ENCODE measurements around the gene ANKRD33B.

DNA sequence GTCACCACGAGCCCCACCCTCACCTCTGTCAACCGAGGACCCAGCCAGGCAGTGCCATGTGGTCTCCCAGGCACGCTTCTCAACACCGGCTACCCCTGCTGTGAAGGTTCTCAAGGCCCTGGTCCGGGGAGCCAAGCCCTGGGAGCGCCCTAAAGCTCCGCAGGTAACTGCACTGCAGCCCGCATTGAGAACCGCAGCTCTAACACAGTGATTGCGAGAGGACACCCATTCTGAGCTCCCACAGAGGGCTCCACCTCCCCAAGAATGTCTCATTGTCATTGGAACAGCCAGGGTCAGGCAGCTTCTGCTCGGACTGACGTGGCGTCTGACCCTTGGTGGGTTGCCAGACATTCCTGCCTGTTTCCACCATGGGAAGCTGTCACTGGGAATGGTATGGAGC, 88.3 kb downstream of the ANKRD33B start:
- TF ChIP-seq, protein P1, sequence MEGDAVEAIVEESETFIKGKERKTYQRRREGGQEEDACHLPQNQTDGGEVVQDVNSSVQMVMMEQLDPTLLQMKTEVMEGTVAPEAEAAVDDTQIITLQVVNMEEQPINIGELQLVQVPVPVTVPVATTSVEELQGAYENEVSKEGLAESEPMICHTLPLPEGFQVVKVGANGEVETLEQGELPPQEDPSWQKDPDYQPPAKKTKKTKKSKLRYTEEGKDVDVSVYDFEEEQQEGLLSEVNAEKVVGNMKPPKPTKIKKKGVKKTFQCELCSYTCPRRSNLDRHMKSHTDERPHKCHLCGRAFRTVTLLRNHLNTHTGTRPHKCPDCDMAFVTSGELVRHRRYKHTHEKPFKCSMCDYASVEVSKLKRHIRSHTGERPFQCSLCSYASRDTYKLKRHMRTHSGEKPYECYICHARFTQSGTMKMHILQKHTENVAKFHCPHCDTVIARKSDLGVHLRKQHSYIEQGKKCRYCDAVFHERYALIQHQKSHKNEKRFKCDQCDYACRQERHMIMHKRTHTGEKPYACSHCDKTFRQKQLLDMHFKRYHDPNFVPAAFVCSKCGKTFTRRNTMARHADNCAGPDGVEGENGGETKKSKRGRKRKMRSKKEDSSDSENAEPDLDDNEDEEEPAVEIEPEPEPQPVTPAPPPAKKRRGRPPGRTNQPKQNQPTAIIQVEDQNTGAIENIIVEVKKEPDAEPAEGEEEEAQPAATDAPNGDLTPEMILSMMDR (IDR thresholded peaks at IDR 0.05), result no peak
- TF ChIP-seq POLR2AphosphoS5 (IDR thresholded peaks at IDR 0.05; ENCODE audit: insufficient read depth in 1 of 2, low read depth in 1 of 2) (no peak), POLR2A (IDR thresholded peaks at IDR 0.05) (no peak)

All from vagina (tissue), 2 donors.